Body of pancreas (tissue), 4 donors: ENCODE results near the gene KIN.

Source experiments
- POLR2A ChIP-seq, 3 donors: fragments of 450-650 bp; IDR thresholded peaks; one replicate each; pipeline ENCODE4 v1.6.1; 2016; ENCODE audit warnings: antibody characterized with exemption in 3 of 3, mild to moderate bottlenecking in 2 of 3
- TF ChIP-seq, protein P1 (sequence below), 7 experiments: fragments of 450-650 bp in 4 of 7; fragments of 200-600 bp in 3 of 7; sonication (generic) in 3 of 7; IDR thresholded peaks; one replicate each; pipeline ENCODE4 v1.5.1; 2016 to 2019; ENCODE audit warnings: antibody characterized with exemption in 7 of 7

DNA sequence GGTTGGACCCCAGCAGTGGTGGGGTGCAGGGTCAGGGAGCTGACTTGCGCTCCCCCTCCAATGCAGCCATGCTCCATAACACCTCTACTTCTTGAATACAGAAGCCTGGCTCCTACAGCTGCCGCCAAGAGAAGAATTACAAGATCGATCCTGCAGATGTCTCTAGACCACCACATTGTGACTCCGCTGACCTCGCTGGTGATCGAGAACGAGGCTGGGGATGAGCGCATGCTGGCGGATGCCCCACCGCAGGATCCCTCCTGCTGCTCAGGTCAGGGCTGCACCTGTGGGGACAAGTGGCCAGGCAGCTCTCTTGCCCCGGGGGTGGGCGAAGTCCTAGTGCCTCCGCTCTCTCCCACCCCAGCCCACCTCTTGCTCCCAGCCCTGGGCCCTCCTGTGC, 53.0 kb downstream of the KIN start:
- TF ChIP-seq, protein P1, sequence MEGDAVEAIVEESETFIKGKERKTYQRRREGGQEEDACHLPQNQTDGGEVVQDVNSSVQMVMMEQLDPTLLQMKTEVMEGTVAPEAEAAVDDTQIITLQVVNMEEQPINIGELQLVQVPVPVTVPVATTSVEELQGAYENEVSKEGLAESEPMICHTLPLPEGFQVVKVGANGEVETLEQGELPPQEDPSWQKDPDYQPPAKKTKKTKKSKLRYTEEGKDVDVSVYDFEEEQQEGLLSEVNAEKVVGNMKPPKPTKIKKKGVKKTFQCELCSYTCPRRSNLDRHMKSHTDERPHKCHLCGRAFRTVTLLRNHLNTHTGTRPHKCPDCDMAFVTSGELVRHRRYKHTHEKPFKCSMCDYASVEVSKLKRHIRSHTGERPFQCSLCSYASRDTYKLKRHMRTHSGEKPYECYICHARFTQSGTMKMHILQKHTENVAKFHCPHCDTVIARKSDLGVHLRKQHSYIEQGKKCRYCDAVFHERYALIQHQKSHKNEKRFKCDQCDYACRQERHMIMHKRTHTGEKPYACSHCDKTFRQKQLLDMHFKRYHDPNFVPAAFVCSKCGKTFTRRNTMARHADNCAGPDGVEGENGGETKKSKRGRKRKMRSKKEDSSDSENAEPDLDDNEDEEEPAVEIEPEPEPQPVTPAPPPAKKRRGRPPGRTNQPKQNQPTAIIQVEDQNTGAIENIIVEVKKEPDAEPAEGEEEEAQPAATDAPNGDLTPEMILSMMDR (IDR thresholded peaks at IDR 0.05): no peak
- no peak for TF ChIP-seq POLR2A (IDR thresholded peaks at IDR 0.05)
